NOMO-1 treated with dmso at 0.1 percent for 144 hours (cell line): Measurements from ENCODE around the gene LGALS7.
A peak's percentile ranks its signal among the peaks of the same experiment; 100 is the strongest.

Source experiments
- DNase-seq: peaks from one replicate; lab custom pipeline; 2025; ENCODE audit not compliant: unreplicated experiment; lab: John Stamatoyannopoulos, UW

The LGALS7 gene

DNA sequence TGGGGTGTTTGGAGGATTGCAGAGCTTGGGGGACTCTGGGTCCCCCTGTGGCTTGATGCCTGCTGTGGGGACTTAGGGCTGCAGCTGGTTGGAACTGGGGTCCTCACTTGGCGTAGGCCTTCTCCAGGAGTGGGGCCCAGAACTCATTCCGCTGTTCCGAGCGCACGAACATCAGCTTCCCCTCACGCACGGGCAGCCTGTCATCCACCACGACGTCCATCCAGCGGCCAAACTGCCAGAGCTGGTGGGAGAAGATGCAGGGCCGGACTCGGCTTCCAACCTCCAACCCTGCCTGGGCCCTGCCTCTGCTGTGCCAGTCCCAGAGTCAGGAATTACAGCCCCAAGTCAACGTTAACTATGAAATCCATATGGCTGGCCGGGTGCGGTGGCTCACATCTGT is 31.6 kb downstream of the LGALS7 start:
- DNase-seq, result no peak

DNA sequence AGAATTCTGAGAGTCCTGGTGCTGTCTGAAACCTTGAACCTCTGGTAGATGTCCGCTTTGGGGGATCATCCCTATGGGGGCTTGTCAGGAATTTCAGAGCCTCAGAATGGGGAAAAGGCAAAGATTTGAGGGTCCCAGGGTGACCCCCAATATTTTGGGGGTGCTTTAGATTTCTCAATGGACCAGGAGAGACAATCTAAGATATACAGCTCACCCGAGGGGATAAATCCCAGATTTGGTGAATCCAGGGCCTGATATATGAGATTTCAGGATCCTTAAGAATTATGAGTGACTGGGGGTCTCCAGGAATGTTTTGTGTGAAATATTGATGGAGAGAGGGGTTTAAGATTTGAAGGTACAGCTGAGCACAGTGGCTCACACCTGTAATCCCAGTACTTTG is 32.4 kb downstream of the LGALS7 start:
- no peak for DNase-seq

DNA sequence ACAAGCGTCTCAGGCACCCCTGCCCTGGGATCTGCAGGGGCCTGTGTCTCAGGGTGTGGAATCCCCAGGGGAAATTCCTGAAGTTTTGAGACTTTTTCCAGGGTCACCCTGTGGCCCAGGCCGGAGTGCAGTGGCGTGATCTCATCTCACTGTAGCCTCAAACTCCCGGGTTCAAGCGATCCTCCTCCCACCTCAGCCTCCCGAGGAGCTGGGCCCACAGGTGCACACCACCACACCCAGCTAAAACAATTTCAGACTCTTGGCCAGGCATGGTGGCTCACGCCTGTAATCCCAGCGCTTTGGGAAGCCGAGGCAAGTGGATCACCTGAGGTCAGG is 33.1 kb downstream of the LGALS7 start:
- no peak for DNase-seq

DNA sequence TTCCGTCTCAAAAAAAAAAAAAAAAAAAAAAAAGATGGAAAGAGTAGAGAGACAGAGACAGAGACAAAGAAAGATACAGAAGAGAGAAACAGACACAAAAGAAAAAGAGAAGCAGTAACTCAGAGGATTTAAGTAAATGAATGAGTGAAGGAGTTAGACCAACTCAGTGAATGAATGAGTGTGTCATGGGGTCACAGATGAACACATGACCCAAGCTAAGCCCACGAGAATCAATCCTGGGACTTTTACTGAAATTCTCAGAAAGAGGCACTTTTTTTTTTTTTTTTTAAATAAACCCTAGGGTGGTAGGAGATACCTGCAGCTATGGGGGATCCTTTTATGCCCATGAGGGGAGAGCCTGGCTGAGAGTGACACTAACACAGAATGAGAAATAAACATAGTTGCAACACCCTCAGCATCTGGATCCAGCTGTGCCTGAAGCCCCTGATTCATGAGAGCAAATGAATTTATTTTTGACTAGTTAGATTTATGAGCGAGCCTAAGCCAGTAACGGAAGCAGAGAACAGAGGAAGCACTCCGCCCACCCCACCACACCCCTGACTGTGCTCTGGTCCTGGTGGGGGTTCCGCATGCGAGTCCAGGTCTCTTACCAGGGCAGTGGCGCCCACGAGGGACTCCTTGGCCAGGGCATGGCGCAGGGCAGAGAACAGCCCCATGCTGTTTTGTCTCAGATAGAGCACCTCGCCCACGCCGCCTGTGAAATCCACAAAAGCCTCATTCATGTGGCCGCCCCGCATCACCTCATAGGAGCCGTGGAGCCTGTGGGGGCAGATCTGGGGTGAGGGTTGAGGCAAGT is 33.7 kb downstream of the LGALS7 start:
- peak; percentile 16 for DNase-seq

DNA sequence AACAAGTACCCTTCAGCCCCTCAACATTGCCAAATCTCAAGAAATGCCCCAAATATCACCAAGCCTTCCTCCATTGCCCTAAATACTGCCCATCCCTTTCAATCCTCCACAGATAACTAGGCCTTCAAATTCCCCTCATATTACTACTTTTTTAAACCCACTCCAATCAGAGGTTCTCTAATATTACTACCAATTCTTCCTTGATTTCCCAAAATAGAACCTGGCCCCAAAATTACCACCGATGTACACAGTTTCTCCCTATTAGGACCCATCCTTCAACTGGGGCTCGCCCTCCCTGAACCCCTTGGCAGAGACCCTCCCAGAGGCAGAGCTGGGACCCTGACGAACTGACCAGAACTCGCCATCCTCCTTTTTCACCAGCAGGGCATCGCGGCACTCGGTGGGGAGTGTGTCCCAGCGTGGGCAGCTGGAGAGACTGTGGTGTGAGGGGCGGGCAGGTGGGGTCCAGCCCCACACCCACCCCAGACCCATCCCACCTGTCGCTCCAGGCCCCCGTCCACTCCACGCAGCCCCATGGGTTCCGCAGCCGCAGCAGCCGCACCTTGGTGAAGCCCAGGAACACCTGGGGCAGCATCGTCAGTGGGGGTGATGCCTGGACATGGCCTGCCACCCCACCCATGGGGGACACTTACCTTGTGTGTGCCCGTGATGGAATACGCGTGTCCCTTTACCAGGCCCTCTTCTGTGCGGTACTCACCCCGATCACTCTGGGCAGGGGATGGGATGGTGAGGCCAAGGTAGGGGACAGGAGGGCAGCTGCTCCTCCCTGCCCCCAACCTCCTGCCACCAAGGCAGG is 35.2 kb downstream of the LGALS7 start:
- DNase-seq, result no peak

DNA sequence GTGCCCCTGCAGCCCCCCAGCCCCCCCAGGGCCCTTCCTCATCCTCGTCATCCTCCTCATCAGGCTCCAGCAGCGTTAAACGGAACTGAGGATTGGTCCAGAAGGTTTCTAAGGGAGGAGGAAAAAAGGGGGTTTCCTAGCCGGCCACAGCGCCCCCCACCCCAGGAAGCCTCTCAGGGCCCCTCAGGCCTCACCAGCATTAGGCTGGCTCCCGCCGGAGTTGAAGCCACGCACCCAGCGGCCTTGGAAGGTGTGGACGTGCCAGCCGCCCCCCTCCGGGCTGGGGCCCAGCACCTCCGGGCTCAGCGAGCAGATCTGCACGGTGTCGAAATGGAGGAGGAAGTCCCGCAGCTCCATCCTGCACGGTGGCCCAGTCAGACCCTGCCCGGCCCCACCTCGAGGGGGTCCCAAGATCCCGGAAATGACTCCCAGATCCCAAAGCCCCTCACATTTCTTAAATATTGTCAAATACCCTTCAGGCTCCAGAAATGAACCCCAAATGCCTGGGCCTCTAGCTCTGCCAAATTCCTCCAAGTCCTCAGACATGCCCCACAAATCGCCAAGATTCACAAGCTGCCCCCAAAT is 35.9 kb downstream of the LGALS7 start:
- DNase-seq, result no peak

DNA sequence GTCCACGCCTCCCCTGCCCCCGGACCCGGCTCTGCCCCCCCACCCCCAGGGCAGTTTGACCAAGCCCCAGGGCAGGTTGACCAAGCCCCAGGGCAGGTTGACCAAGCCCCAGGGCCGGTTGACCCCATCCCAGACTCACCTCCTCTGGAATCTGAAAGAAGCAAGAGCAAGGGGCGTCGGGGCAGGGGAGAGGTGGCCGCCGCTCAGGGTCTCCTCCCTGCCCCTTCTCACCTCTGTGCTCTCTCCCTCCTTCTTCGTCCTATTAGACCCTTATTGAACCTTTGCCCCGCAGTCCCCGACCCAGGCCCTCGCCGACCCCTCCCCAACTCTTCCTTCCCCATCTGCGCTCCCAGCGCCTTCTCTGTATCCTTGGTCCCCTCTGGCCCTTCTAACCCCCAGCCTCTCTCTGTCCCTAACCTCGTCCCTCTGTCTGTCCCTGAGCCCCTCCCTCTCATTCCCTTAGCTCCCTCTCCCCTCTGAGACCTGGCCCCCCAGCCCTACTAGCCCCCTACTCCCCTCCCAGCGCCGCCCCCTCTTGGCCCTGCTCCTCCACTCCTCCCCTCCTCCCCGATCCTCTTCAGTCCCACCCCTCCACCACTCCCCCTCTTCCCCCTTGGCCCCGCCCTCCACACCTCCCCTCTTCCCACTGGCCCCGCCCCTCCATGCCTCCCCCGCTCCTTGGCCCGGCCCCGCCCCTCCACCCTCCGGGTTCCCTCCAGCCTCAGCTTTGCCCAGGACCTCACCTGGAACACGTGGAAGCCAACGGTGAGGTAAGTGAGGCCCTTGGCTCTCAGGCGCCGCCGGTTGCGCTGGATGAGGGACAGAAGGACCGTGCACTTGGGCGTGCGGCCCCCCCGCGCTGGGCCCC is 36.7 kb downstream of the LGALS7 start:
- no peak for DNase-seq

DNA sequence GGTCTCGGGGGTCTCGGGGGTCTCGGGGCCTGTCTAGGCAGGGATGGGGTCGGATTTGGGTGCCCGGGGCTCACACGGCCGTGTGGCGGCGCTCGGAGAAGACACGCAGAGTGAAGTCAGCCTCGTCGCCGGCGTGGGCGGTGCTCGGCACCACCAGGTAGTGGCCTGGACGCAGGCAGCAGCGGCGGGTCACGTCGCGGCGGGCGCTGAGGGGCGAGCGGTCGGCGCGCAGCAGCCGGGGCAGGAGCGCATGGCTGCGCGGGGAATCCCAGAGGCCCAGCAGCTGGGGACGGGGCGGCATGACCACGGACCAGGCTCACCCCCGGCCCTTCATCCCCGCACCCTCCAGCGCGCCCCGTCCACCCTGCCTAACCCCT is 37.3 kb downstream of the LGALS7 start:
- DNase-seq, result peak; percentile 14

DNA sequence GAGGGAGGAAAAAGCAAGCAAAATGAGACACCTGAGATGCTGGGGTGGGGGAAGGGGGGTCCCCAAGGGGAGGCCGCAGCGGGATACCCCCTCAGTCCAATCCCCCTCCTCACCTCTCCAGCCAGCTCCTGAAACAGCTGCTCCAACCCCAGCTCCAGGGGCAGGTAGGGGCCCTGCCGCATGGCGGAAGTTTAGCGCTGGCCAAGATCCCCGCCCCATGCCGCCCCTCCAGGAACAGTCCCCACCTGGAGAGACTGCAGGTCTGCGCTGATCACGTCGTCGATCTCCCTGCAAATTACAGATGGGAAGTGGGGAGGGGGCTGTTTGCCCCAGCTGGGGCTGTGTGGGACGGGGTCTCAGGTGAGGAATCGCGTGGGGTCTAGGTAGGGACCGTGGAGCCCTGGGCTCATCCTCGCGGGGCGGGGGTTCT is 38.0 kb downstream of the LGALS7 start:
- DNase-seq, result no peak

DNA sequence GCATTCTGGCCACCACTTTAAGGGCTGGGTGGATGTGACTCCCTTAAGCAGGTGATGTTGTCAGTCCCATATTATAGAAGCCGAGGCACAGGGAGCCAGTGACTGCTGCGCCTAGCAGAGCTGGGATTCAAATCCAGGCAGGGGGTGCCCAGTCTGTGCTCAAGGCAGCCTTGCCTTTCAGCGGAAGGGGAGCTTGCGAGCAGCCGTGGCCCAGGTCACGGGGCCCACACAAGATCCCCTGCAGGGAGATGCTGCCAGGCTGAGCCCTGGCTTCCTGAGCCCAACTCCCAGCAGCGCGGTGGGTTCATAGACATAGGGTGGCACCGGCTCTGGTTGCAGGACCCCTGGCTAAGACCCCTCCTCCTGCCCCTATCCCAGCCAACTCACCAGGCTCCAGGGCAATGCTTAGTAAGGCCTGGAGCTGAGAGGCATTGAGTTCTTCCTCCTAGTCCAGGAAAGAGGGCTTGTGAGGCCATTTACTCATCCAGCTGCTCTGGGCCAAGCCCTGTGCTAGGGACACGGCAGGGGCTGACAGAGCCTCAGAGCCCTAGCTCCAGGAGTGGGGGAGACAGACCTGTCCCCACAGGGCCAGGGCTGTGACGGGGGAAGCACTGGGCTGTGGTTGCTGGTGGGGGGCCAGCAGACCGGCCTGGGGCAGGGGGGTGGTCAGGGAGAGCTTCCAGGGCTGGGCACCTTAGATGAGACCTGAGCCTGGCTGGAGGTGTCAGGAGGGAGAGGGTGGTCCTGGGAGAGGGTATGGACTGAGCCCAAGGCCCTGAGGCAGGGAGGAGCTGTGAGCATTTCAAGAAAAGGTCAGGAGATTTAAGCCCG is 38.7 kb downstream of the LGALS7 start:
- DNase-seq, result no peak

DNA sequence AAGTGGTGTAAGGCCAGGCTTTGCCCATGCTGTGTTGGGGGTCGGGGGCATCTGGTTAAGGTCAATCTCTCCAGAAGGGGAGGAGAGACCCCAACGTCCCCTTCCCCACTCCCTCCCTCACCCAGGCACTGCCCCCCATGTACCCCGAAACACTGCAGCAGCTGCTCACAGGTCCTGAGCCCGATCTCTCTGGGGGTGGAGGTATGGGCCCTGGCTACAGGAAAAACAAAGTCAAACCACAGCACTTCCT is 39.2 kb downstream of the LGALS7 start:
- DNase-seq, result peak; percentile 22

DNA sequence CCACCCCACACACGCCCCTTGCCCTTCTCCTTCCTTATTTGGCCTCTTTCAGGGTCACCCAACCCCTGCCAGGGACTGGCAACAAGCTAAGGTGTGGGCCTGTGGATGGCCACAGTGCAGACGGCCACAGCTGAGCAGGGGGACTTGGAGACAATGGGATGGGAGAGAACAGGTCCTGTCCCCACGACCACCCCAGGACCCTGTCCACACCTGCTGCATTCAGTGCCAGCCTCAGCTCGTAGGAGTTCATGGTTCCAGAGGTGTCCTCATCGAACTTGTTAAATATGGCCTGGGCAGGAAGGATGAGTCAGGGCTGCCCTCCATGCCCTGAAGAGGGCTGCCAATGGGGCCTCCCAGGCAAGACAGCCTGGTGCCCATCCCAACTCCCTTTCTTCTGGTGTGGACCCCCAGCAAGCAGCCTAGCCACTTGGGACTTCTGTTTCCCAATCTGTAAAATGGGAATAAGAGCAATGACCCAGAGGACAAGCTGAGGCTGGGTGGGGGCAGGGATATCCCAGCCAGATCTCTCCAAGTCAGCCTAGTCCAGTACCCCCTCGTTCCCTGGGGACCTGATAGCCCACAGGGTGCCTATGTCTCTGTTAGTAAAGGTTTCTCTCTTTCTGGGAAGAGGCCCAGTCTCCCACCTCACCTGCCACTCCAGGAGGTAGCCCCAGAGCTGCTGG is 39.7 kb downstream of the LGALS7 start:
- DNase-seq, result no peak

DNA sequence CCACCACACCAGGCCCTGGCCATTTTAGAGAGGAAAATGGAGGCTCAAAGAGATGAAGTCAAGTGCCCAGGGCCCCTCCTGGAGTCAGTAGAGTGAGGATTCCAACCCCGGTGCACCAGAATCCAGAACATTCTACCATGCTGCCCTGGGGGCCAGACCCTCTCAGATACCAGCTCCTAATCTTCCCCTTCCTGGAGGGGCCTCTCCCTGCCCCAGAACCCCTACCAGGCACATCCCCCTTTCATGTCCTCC is 40.1 kb downstream of the LGALS7 start:
- DNase-seq, result no peak

DNA sequence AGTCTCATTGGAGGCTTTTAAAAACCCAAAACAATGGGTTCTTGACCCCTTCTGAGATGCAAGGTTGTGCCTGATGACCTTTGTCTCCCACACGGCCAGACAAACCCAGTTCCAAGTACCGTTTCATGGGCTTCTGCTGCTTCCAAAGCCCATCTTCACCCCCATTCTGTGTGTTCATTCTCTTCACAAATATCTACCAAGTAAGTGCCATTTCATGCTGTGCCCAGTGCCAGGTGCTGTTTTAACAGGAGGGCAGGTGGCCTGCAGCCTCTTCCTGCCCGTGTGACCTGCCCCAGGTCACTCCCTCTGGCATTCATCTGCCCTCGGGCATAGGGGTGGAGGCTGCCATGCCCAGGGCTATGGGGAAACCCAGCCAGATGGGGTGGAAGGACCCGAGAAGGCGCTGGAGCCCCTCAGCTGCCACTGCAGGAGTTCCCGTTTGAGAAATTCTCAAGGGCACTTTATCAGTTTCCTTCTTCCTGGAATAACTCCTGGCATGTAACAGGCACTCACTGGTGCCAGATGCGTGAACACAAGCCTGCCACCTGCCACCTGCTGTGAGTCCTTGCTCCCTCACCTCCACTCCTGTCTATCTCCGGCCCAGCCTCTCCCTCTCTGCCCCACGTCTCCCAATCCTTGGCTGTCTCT is 41.5 kb downstream of the LGALS7 start:
- no peak for DNase-seq

DNA sequence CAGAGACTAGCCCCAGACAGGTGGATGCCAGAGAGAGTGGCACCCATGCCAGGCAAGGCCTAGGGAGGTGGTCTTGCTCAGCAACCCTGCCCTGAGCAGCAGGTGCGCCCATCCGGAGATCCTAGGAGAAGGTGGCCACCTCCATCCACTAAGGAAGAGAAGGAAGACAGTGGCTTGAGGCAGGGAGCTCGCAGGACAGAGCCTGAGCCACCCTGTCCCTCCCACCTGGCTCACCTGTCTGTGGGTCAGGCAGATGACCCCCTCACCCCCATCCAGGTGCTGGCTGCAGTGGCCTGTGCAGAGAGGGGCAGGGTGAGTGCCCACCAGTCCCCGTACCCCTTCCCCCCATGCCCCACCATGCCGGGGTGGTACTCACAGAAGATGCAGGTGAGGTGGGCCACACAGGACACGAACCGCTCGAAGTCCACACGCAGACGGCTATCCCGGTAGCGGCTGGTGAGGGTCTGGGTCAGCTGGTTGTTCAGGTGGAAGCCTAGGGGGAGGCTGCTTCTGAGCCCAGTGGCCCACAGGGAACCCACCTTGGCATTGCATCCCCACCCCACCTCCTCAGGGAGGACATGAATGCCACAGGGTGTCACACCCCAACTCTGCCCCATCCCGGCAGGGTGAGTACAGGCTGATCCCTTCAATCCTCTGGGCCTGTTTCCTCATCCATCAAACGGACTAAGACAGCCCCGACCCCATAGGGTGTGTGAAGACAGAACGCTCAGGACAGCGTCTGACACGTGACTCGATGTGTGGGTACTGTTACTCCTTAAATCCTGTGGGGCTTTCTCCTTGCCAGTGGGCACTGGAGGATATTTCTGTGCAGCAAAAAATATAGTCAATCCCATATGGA is 42.4 kb downstream of the LGALS7 start:
- DNase-seq, result no peak

DNA sequence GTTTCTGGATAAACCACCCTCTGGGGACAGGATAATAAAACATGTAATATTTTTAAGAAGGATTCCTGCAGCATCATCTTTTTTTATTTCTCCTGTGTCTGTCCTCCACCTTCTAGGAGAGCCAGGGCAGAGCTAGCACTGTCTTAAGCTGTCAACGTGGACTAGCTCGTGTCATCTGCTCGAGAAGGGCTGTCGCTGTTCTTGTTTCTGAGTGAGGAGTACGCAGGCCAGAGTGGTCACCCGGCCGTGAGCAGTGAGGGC is 42.9 kb downstream of the LGALS7 start:
- no peak for DNase-seq

DNA sequence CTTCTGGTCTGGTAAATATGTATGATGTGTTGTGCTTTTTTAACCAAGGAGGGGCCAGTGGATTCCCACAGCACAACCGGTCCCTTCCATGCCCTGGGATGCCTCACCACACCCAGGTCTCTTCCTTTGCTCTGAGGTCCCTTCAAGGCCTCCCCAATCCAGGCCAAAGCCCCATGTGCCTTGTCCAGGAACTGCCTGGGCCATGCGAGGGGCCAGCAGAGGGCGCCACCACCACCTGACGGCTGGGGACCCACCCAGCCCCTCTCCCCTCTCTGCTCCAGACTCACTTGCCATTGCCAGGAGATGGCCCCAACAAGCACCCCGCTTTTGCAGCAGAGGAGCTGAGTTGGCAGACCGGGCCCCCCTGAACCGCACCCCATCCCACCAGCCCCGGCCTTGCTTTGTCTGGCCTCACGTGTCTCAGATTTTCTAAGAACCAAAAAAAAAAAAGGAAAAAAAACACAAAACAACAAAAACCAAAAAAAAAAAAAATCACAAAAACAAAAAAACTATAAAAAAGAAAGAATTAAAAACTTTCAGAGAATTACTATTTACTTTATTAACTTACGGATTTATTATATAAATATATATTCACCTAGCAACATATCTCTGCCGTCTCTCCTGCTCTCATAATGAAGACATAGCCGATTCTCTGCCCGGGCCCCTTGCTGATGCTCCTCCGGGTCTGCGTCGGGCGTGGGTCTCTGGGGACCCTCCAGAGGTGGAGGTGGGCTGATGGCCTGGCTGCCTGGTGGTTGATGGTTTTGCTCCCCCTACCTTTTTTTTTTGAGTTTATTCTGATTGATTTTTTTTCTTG is 43.5 kb downstream of the LGALS7 start:
- no peak for DNase-seq

DNA sequence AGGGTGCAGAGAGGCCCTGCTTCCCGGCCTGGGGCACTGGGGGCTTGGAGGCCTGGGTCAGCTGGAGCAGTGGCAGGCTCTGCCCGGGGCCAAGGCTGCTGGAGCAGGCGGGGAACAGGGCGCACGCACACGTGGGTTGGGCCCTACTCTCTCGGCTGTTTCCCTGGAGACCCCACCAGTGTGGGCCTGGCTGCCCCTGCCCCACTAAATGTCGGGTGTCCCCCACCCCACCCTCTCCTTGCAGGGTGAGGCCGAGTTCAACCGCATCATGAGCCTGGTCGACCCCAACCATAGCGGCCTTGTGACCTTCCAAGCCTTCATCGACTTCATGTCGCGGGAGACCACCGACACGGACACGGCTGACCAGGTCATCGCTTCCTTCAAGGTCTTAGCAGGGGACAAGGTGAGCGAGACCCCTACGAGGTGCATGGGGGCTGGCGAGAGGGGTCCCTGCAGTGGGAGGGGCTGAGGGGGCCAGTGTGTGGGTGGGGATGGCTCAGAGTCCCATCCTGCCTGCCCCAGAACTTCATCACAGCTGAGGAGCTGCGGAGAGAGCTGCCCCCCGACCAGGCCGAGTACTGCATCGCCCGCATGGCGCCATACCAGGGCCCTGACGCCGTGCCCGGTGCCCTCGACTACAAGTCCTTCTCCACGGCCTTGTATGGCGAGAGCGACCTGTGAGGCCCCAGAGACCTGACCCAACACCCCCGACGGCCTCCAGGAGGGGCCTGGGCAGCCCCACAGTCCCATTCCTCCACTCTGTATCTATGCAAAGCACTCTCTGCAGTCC is 44.4 kb downstream of the LGALS7 start:
- DNase-seq, result no peak
